ENCODE results near the gene CDC42BPA.

DNA sequence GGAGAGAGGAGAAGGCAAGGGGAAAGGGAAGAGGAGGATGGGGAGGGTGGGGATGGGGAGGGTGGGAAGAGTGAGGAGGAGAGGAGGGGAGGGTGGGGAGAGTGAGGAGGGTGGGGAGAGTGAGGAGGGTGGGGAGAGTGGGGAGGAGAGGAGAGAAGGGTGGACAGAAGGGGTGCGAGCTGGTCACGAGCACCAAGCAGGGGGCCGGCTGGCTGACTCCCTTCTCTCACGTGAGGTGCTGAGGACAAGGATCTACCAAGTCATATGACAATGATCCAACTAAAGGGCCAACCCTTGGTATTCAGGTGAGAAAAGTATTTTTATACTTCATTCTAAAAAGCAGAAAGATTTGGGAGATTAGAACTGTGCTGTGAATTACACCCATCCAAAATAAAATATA lies 326.4 kb downstream of the CDC42BPA start:
- TF ChIP-seq CTCF (IDR thresholded peaks at IDR 0.05) (no peak), POLR2AphosphoS5 (IDR thresholded peaks at IDR 0.05) (no peak), POLR2A (IDR thresholded peaks at IDR 0.05) (no peak)
